Left ventricle myocardium inferior (tissue), 1 donor: ENCODE results near the gene SLC24A3. TPM values are rescaled to one million over a fixed set of nuclear protein-coding genes. Genes with fewer than 3 reads are reported as not detected.

ENCODE experiments used
- DNase-seq: peaks from one replicate; pipeline ENCODE4 v3.0.0-alpha.2; 2020
- H3K27ac ChIP-seq: fragments of 200-600 bp; replicated peaks from 2 replicates; pipeline ENCODE4 v1.8.0; 2021
- H3K27me3 ChIP-seq: fragments of 200-600 bp; 2 replicates; pipeline ENCODE4 v1.8.0; 2021; ENCODE audit warnings: low read depth
- H3K36me3 ChIP-seq: fragments of 200-600 bp; 2 replicates; pipeline ENCODE4 v1.8.0; 2021
- H3K4me1 ChIP-seq: fragments of 200-600 bp; 2 replicates; pipeline ENCODE4 v1.8.0; 2021
- H3K4me3 ChIP-seq: fragments of 200-600 bp; 2 replicates; pipeline ENCODE4 v1.8.0; 2021; ENCODE audit warnings: mild to moderate bottlenecking, moderate library complexity
- H3K9me3 ChIP-seq: fragments of 200-600 bp; replicated peaks from 2 replicates; pipeline ENCODE4 v1.8.0; 2021
- CTCF ChIP-seq: fragments of 200-600 bp; IDR thresholded peaks from 2 replicates; pipeline ENCODE4 v1.8.0; 2021; ENCODE audit warnings: antibody characterized with exemption, mild to moderate bottlenecking, borderline replicate concordance
- intact Hi-C: fragments of 100-400 bp; cut with micrococcal nuclease; formaldehyde crosslinking; loops from one replicate; pipeline ENCODE4 v1.11.0; 2022
- total RNA-seq: library from RNA; stranded (reverse); fragmentation: NEBNext Ultra II Directional; extraction: Animal tissue kit (Norgen Biotek cat#: 25700); gene quantifications from one replicate; pipeline ENCODE4 v1.2.1, GENCODE V29; 2021
- donor health status: DM: no; HTN: yes; CAD: no; lungs with severe emphysema.

SLC24A3 gene
- total RNA-seq, 1 donor from 2014 or later: 1.3 TPM

DNA sequence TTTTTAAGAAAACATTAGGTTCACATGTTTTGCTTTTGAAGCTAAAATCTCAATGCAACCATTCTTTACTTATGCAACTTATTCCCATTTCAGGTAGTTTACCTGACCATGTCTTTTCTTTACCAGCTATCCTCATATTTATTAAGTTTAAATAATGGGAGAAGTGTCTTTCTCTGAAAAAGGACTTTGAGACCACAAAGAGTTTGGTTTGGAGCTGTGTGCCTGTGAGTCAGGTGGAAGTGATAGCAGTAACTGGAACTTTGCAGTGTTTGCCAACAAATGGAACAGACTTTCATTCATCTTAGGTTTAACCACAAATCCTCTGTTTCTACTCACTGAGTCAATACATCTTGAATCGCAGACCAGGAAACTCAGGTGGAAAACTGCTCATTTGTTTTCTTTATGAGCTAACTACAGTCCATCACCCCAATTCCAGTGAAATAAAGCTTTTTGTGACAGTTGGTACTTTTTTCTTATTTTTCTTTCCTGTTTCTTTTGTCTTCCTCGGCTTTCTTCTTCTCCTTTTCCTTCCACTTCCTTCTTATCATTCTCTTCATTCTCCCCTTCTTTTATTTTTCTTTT is 397.3 kb downstream of the SLC24A3 start:
- DNase-seq: no peak
- H3K9me3 ChIP-seq: no peaks in the 10 kb centered on the region
- H3K4me3 ChIP-seq: no peak overlapping the region
- peaks cover 53% of the 10 kb centered on the region for H3K27me3 ChIP-seq
- no peaks in the 10 kb centered on the region for H3K4me1 ChIP-seq
- no peaks in the 10 kb centered on the region for H3K36me3 ChIP-seq
- TF ChIP-seq CTCF: no peak
- H3K27ac ChIP-seq: no peak overlapping the region
- intact Hi-C loops: no loop called here

DNA sequence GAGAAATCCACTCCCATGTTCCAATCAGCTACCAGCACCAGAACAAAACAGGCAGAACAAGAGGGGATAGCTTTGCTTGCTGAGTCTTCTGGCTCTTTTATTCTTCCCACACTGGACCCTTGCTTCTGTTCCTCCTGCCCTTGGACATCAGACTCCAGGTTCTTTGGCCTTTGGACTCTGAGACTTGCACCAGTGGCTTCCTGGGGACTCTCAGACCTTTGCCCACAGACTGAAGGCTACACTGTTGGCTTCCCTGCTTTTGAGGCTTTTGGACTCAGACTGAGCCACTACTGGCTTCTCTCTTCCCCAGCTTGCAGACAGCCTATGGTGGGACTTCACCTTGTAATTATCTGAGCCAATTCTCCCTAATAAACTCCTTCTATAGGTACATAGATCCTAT is 403.2 kb downstream of the SLC24A3 start:
- H3K27ac ChIP-seq: no peak overlapping the region
- H3K27me3 ChIP-seq: peaks cover 74% of the 10 kb centered on the region
- intact Hi-C loops: no loop called here
- DNase-seq: no peak
- no peaks in the 10 kb centered on the region for H3K36me3 ChIP-seq
- no peak for TF ChIP-seq CTCF
- H3K4me3 ChIP-seq: no peak overlapping the region
- no peaks in the 10 kb centered on the region for H3K9me3 ChIP-seq
- no peaks in the 10 kb centered on the region for H3K4me1 ChIP-seq

DNA sequence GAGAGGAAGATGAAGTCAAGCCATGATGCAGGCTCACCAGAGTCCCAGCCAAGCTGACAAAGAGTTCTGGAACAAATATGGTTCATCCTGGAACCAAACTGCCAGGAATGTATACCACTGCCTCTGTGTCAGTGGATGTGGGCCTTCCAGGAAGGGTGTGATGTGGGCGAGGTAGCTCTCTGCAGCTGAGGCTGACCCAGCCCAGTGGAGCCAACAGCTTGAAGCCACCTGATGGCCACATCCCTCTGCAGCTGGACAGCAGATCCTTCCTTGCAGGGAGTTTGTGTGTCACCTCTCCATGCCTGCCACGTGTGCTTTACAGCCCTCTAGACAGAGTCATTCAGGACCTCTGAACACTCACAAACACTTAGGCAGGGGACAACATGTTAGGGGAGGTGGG is 403.6 kb downstream of the SLC24A3 start:
- intact Hi-C loops: no loop called here
- no peak for DNase-seq

GRCh38 chr20:19616620-19617019 is 404.2 kb downstream of the SLC24A3 start:
- no peaks in the 10 kb centered on the region for H3K9me3 ChIP-seq
- TF ChIP-seq CTCF: no peak
- DNase-seq: no peak
- H3K36me3 ChIP-seq: no peaks in the 10 kb centered on the region
- no peaks in the 10 kb centered on the region for H3K4me1 ChIP-seq
- intact Hi-C loops: no loop called here
- H3K4me3 ChIP-seq: no peak overlapping the region
- no peak overlapping the region for H3K27ac ChIP-seq
- peaks cover 75% of the 10 kb centered on the region for H3K27me3 ChIP-seq

More for the DNA sequence above, 403.6 kb downstream of the SLC24A3 start:
- Histone ChIP-seq H3K36me3 (no peaks in the 10 kb centered on the region), H3K4me3 (no peak overlapping the region), H3K27ac (no peak overlapping the region), H3K9me3 (no peaks in the 10 kb centered on the region), H3K27me3 (peaks cover 74% of the 10 kb centered on the region), H3K4me1 (no peaks in the 10 kb centered on the region)
- no peak for TF ChIP-seq CTCF

- no peak overlapping the region for H3K27ac ChIP-seq
Measured at GRCh38 chr20:19617256-19617655, 404.8 kb downstream of the SLC24A3 start.

More at GRCh38 chr20:19617256-19617655, 404.8 kb downstream of the SLC24A3 start:
- peaks cover 75% of the 10 kb centered on the region for H3K27me3 ChIP-seq
- intact Hi-C loops: no loop called here
- H3K36me3 ChIP-seq: no peaks in the 10 kb centered on the region
- no peaks in the 10 kb centered on the region for H3K9me3 ChIP-seq
- H3K4me3 ChIP-seq: no peak overlapping the region
- TF ChIP-seq CTCF: no peak
- H3K4me1 ChIP-seq: no peaks in the 10 kb centered on the region
- DNase-seq: no peak
